HEK293 (cell line): ENCODE data around the gene KIF2C.

Experiments used
- CTCF ChIA-PET: fragments of 350-600 bp; formaldehyde crosslinking; extraction: SDS; loops from one replicate; lab custom pipeline; 2021; ENCODE audit warnings: antibody characterized with exemption; lab: Yijun Ruan, JAX
- POLR2A ChIA-PET: fragments of 300-600 bp; formaldehyde crosslinking; extraction: SDS; loops from one replicate; lab custom pipeline; 2020; ENCODE audit warnings: antibody characterized with exemption, inconsistent platforms; lab: Yijun Ruan, JAX
- H3K27ac ChIP-seq: fragments of 200-500 bp; sonication (Bioruptor generic); 2 replicates; pipeline ENCODE4 v1.5.1; 2014; ENCODE audit warnings: low read depth, low read length, control low read depth, inconsistent platforms; ENCODE audit errors: extremely low read depth
- H3K36me3 ChIP-seq, 2 experiments: fragments of 200-500 bp in 1 of 2; sonication (Bioruptor generic) in 1 of 2; 1 replicate in 1 of 2; 2 replicates in 1 of 2; pipeline ENCODE4 v1.5.1; 2014 to 2017; ENCODE audit warnings: inconsistent platforms in 2 of 2, low read length in 2 of 2; ENCODE audit not compliant: control insufficient read depth in 2 of 2, insufficient read depth in 1 of 2
- H3K4me1 ChIP-seq: fragments of 200-500 bp; sonication (Bioruptor generic); 2 replicates; pipeline ENCODE4 v1.5.1; 2014; ENCODE audit warnings: mild to moderate bottlenecking, low read length, inconsistent platforms; ENCODE audit not compliant: control insufficient read depth, insufficient read depth
- H3K4me3 ChIP-seq: 2 replicates; pipeline ENCODE4 v1.5.1; 2011; ENCODE audit warnings: low read depth, mild to moderate bottlenecking, control low read depth, low read length, moderate library complexity
- H3K9me3 ChIP-seq: fragments of 200-500 bp; sonication (Bioruptor generic); 2 replicates; pipeline ENCODE4 v1.5.1; 2014; ENCODE audit warnings: low read depth, low read length, inconsistent platforms; ENCODE audit not compliant: control insufficient read depth, insufficient read depth
- SP7 ChIP-seq: fragments of 450-650 bp; formaldehyde crosslinking; IDR thresholded peaks from 2 replicates; pipeline ENCODE4 v1.5.1; 2016; ENCODE audit warnings: missing biosample characterization, missing genetic modification characterization
- ZNF10 ChIP-seq: fragments of 450-650 bp; formaldehyde crosslinking; IDR thresholded peaks from 2 replicates; pipeline ENCODE4 v1.5.1; 2017; ENCODE audit warnings: missing biosample characterization, missing genetic modification characterization
- ZNF138 ChIP-seq: fragments of 450-650 bp; formaldehyde crosslinking; IDR thresholded peaks from 2 replicates; pipeline ENCODE4 v1.5.1; 2016; ENCODE audit warnings: missing biosample characterization, missing genetic modification characterization, borderline replicate concordance
- ZNF155 ChIP-seq: fragments of 450-650 bp; formaldehyde crosslinking; IDR thresholded peaks from 2 replicates; pipeline ENCODE4 v1.5.1; 2016; ENCODE audit warnings: missing biosample characterization, missing genetic modification characterization
- ZNF292 ChIP-seq: fragments of 450-650 bp; formaldehyde crosslinking; IDR thresholded peaks from 2 replicates; pipeline ENCODE4 v1.5.1; 2016; ENCODE audit warnings: low read depth, missing biosample characterization, missing genetic modification characterization, borderline replicate concordance
- ZNF610 ChIP-seq: fragments of 450-650 bp; formaldehyde crosslinking; IDR thresholded peaks from 2 replicates; pipeline ENCODE4 v1.5.1; 2016; ENCODE audit warnings: missing biosample characterization, missing genetic modification characterization, borderline replicate concordance
- ZNF629 ChIP-seq: fragments of 450-650 bp; formaldehyde crosslinking; IDR thresholded peaks from 2 replicates; pipeline ENCODE4 v1.5.1; 2017; ENCODE audit warnings: missing biosample characterization, missing genetic modification characterization
- ZNF768 ChIP-seq: fragments of 450-650 bp; formaldehyde crosslinking; IDR thresholded peaks from 2 replicates; pipeline ENCODE4 v1.5.1; 2018; ENCODE audit warnings: missing biosample characterization, mild to moderate bottlenecking, missing genetic modification characterization
- ZNF837 ChIP-seq: fragments of 450-650 bp; formaldehyde crosslinking; IDR thresholded peaks from 2 replicates; pipeline ENCODE4 v1.5.1; 2016; ENCODE audit warnings: missing biosample characterization, missing genetic modification characterization
- TF ChIP-seq, protein P1 (sequence below): fragments of 450-650 bp; formaldehyde crosslinking; IDR thresholded peaks from 2 replicates; pipeline ENCODE4 v1.5.1; 2016; ENCODE audit warnings: missing biosample characterization, missing genetic modification characterization
- TF ChIP-seq, protein P2 (sequence below): fragments of 450-650 bp; formaldehyde crosslinking; IDR thresholded peaks from 2 replicates; pipeline ENCODE4 v1.5.1; 2016; ENCODE audit warnings: missing biosample characterization, missing genetic modification characterization
- TF ChIP-seq, protein P3 (sequence below): fragments of 450-650 bp; IDR thresholded peaks from 2 replicates; pipeline ENCODE4 v1.5.1; 2018; ENCODE audit warnings: missing biosample characterization, missing genetic modification characterization
- TF ChIP-seq, protein P4 (sequence below): fragments of 450-650 bp; formaldehyde crosslinking; IDR thresholded peaks from 2 replicates; pipeline ENCODE4 v1.5.1; 2016; ENCODE audit warnings: missing biosample characterization, missing genetic modification characterization

The KIF2C gene

DNA sequence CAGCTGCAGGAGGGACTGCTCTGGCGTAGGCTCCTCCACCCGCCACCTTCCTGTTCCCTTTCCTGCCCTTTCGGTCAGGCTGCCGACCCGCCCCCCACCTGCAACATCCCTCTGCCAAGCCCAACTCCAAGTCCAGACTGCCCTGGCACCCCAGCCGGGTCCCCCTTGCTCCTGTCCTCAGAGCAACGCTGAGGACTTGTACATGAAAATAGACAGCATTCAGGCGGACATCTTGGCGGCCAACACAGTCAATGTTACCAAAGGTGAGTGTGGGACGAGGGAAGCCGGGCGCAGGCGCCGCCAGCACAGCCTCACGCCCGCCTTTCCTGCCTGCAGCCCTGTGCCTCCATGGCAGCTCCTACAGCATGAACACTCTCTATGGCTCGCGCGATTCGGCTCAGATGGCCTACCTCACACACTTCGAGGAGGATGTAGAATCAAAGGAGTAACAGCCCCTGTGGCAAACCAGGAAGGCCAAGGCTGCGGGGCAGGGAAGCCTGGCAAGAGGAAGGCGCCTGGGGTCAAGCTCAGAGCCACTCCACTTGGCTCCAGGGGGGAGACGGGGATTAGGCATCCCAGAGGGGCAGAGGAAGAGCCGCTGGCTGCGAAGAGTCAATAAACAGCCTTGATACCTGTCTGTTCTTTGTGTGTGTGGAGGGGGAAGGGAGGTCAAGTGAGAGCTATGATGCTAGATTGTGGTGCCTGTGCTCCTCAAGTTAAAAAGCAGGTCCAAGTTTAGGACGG, 14.5 kb upstream of the KIF2C start:
- H3K4me3 ChIP-seq, result no peak overlapping the region
- CTCF ChIA-PET, result no interaction called here
- H3K9me3 ChIP-seq, result no peaks in the 10 kb centered on the region
- POLR2A ChIA-PET, result no interaction called here
- H3K27ac ChIP-seq, result no peak overlapping the region
- TF ChIP-seq ZNF138 (tag by site-specific recombination) (no peak), ZNF155 (no peak), ZNF292 (tag by site-specific recombination) (no peak), ZNF610 (tag by site-specific recombination) (no peak), ZNF10 (tag by site-specific recombination) (no peak), ZNF837 (no peak), ZNF629 (tag by site-specific recombination) (no peak), SP7 (tag by site-specific recombination) (no peak), ZNF768 (tag by site-specific recombination) (no peak)
- TF ChIP-seq, protein P1, sequence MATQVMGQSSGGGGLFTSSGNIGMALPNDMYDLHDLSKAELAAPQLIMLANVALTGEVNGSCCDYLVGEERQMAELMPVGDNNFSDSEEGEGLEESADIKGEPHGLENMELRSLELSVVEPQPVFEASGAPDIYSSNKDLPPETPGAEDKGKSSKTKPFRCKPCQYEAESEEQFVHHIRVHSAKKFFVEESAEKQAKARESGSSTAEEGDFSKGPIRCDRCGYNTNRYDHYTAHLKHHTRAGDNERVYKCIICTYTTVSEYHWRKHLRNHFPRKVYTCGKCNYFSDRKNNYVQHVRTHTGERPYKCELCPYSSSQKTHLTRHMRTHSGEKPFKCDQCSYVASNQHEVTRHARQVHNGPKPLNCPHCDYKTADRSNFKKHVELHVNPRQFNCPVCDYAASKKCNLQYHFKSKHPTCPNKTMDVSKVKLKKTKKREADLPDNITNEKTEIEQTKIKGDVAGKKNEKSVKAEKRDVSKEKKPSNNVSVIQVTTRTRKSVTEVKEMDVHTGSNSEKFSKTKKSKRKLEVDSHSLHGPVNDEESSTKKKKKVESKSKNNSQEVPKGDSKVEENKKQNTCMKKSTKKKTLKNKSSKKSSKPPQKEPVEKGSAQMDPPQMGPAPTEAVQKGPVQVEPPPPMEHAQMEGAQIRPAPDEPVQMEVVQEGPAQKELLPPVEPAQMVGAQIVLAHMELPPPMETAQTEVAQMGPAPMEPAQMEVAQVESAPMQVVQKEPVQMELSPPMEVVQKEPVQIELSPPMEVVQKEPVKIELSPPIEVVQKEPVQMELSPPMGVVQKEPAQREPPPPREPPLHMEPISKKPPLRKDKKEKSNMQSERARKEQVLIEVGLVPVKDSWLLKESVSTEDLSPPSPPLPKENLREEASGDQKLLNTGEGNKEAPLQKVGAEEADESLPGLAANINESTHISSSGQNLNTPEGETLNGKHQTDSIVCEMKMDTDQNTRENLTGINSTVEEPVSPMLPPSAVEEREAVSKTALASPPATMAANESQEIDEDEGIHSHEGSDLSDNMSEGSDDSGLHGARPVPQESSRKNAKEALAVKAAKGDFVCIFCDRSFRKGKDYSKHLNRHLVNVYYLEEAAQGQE (tag by site-specific recombination), result no peak
- TF ChIP-seq, protein P2, sequence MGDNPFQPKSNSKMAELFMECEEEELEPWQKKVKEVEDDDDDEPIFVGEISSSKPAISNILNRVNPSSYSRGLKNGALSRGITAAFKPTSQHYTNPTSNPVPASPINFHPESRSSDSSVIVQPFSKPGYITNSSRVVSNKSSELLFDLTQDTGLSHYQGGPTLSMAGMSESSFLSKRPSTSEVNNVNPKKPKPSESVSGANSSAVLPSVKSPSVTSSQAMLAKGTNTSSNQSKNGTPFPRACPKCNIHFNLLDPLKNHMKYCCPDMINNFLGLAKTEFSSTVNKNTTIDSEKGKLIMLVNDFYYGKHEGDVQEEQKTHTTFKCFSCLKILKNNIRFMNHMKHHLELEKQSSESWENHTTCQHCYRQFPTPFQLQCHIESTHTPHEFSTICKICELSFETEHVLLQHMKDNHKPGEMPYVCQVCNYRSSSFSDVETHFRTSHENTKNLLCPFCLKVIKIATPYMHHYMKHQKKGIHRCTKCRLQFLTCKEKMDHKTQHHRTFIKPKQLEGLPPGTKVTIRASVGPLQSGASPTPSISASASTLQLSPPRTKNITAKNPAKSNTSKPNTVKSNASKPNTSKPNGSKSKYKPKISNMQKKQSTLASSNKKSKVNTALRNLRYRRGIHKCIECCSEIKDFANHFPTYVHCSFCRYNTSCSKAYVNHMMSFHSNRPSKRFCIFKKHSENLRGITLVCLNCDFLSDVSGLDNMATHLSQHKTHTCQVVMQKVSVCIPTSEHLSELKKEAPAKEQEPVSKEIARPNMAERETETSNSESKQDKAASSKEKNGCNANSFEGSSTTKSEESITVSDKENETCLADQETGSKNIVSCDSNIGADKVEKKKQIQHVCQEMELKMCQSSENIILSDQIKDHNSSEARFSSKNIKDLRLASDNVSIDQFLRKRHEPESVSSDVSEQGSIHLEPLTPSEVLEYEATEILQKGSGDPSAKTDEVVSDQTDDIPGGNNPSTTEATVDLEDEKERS (tag by site-specific recombination), result no peak
- TF ChIP-seq, protein P3, sequence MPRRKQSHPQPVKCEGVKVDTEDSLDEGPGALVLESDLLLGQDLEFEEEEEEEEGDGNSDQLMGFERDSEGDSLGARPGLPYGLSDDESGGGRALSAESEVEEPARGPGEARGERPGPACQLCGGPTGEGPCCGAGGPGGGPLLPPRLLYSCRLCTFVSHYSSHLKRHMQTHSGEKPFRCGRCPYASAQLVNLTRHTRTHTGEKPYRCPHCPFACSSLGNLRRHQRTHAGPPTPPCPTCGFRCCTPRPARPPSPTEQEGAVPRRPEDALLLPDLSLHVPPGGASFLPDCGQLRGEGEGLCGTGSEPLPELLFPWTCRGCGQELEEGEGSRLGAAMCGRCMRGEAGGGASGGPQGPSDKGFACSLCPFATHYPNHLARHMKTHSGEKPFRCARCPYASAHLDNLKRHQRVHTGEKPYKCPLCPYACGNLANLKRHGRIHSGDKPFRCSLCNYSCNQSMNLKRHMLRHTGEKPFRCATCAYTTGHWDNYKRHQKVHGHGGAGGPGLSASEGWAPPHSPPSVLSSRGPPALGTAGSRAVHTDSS, result no peak
- TF ChIP-seq, protein P4, sequence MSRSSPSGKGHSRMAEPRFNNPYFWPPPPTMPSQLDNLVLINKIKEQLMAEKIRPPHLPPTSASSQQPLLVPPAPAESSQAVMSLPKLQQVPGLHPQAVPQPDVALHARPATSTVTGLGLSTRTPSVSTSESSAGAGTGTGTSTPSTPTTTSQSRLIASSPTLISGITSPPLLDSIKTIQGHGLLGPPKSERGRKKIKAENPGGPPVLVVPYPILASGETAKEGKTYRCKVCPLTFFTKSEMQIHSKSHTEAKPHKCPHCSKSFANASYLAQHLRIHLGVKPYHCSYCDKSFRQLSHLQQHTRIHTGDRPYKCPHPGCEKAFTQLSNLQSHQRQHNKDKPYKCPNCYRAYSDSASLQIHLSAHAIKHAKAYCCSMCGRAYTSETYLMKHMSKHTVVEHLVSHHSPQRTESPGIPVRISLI (tag by site-specific recombination), result no peak
- TF ChIP-seq, all 188 proteins: peak for 0
- H3K4me1 ChIP-seq, result no peaks in the 10 kb centered on the region
- H3K36me3 ChIP-seq, result no peaks in the 10 kb centered on the region
